Fibroblast of skin of right quadriceps (primary cell): ENCODE data around the gene TLK2.

ENCODE experiments used
- DNase-seq: peaks from one replicate; pipeline ENCODE4 v3.0.0-alpha.2; 2013

The TLK2 gene

GRCh38 chr17:62631086-62631935 lies 152.7 kb downstream of the TLK2 start:
- DNase-seq: no peak

DNA sequence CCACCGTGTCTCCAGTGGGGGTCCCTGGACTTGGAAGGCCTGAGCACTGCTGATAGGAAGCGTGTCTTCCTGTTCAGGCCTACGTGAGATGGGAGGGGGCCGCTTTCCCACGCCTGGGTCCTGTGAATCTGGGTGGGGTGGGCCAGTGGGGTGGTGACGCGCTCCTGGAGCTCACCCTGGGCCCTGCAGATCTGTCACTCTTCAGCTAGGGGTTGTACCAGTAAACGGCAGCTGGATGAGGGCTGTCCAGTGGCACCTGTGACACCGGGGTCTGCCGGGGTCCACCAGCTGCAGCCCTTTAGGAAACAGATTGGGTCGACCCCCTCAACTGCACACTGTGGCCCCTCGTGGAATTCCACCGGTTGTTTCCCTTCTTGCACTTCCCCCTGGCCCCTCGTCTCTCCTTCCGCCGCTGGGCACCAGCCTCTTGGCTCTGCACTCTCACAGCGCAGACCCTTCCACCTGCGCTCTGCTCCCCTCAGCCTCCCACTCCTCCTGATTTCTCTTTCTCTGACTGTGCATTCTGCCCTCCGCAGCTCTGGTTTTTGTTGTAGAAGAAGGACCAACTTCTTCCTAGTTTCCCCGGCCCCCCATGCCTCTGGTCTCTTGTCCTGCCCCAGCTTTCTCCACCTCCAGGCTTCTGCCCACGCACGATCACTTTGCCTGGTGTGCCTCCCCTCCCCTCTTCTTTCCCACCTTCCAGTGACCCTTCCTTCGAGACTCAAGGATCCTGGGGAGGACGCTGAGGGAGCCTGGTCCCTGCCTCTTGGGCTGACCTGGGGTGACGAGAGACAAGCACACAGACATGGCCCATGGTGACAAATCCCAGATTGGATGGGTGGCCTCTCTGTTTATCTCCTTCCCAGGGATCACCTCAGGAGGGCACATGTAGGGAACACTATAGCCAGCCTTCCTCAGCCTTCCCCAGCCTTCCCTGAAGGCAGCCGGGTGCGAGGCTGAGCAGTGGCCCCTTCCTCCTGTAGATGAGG lies 153.6 kb downstream of the TLK2 start:
- no peak for DNase-seq

- no peak for DNase-seq
Measured at GRCh38 chr17:62637809-62638208, 159.2 kb downstream of the TLK2 start.

GRCh38 chr17:62641153-62641552 lies 162.5 kb downstream of the TLK2 start:
- no peak for DNase-seq

DNA sequence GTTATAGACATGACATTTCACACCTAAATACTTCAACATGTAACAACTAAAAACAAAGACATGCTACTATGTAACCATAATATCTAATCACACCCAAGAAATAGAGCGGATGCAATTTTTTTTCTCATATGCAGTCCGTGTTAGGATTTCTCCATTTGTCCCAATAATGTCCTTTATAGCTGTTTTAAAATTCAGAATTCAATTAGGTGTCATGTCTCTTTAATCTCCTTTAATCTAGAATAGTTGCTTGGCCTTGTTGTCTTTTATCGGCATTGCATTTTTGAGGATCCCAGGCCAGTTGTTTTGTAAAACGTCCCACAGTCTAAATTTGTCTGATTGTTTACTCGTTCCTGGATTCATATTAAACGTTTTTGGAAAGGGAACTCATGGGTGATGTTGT lies 163.3 kb downstream of the TLK2 start:
- no peak for DNase-seq

DNA sequence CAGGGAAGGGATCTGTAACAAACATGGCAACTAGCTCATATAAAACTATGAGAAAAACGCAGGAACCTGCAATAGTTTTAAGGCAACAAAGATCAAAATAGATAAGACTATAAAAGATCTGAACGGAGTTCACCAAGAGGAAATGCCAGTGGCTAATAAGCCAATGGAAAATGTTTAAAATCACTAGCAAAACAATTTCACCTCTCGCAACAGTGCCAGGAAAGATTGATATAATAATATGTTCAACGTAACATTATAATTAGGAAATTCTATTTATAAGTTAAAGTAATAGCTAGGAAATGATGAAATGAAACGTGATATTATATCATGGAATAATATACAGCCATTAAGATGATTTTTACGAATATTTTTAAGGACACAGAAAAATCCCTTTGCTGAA lies 164.9 kb downstream of the TLK2 start:
- no peak for DNase-seq

- no peak for DNase-seq
Measured at GRCh38 chr17:62644487-62645173, 166.0 kb downstream of the TLK2 start.

DNA sequence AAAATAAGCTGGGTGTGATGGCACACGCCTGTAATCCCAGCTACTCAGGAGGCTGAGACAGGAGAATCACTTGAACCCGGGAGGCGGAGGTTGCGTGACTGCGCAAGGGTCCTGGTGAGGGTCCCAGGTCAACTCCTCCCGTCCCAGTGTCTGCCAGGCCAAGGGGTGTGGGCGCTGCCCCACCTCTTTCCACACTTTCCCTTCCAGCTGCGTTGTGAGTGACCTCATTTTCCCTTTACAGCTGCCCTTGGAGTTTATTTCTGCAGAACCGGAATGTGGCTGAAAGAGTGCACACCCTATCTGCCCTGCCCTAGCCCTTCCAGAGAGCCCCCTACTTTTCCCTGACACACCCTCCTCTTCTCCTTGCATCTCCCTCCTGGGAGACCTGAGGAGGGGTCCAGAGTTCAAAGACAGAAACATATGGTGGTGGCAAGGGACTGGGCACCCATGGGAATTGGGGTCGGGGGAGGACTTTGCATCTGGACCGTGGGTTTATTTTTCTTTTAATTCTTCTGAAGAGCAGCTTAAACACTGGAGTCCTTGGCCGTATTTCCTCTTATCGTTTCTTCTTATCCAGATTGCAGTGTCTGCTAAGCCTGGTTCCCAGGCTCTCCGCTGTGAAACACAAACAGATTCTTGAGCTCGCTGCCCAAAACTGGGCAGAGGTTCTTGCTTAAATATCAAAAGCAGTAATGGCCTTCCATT lies 169.8 kb downstream of the TLK2 start:
- no peak for DNase-seq

GRCh38 chr17:62648956-62649294 lies 170.3 kb downstream of the TLK2 start:
- DNase-seq: no peak

DNA sequence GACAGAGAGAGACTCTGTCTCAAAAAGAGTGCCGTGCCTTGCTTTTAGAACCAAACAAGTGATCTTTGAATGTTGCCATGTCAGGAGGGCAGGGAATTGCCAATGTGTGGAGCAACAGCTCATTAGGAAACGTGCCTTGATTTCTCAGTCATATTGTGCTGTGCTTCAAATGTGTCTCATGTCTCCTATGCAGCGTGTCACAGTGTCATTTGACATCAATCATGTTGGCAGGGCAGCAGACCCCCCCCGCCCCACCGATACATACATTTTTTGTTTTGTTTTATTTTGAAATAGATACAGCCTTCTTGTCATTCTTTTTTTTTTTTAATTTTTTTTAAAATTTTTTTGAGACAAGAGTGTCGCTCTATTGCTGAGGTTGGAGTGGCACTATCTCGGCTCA lies 170.9 kb downstream of the TLK2 start:
- DNase-seq: no peak

DNA sequence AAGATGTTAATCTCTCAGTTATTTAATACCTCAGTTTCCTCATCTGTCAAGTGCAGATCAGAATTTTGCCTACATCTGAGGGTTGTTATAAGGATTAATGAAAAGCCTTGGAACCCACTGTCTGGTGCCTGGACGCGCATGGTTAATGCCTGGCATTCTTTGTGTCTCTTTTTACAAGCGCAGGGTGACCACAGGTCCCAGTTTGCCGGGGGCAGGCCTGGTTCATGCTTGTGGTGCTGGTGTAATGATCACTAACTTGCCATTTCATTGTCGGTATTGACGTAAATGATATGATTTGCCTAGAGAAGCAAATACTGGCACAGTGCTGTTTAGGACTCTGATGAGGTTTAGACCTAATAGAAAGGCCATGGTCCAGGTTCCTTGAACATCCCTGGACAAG lies 172.0 kb downstream of the TLK2 start:
- no peak for DNase-seq

DNA sequence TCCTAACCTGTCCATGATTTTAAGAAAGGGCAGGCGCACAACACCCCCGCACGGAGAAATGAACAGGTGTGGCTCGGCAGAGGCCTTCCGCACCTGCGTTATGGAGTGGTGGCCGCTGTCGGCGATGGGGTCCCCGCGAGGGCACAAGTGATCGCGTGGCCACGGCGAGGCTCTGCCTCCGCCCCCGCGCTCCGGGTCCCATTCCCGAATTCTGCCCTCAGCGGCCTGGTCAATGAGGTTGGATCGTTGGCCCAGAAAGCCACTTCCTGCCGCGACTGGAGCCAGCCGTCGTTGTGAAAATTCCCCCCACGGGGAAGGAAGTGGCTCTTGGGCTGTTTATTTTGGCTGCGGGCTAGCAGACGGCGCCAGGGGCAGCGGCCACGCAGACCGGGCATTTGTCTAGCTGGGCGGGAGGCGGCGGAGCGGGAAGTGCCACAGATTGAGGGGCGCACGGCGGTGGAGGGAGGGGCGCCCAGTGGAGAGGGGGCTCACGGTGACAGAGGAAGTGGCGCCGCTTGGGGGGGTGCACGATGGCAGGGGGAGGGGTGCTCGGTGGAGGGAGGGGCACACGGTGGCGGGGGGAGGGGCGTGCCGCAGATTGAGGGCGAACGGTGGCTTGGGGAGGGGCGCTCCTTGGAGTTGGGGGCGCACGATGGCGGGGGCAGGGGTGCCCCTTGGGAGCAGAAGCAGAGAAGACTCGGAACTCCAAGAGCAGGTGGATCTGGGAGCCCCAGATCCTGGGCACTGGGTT lies 173.8 kb downstream of the TLK2 start:
- DNase-seq: peak; percentile 61

DNA sequence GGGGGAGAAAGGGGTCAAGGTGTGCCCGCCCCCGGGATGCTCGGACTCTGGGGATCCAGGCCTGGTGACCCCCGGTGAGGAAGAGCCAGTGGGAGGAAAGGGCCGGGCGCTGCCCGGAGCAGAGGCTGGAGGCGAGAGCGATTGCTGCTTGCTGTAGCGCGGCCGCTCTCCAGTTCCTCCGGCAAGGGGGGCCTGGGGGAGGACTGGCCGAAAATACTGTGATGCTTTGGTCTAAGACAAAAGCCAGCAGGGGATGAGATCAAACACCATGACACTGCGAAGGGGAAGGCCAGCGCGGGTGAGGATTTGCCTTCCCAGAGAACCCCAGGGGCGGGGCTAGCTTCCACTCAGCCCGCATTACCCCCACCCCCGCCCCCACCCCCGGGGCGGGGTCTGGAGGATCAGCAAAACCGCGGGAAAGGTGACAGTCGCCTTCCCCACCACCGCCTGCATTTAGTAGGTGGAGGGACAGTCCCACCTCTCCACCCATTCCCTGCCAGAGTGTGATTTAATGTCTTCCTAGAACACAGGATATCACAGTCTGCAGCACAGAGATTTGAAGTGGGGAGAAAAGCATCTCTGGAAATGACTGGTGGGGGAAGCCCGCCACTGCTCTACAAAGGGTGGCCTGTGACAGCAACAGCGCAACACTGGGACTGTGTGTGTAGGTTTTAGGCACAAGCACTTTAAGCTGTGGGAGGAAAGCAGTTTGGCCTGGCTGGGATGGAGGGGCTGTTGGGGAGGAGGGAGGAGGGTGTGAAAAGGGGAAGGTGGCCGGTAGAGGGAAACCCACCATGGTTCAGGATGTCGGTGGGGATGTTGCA lies 174.6 kb downstream of the TLK2 start:
- DNase-seq: peak; percentile 44

GRCh38 chr17:62653826-62654761 lies 175.5 kb downstream of the TLK2 start:
- no peak for DNase-seq

GRCh38 chr17:62655656-62656055 lies 177.0 kb downstream of the TLK2 start:
- no peak for DNase-seq

DNA sequence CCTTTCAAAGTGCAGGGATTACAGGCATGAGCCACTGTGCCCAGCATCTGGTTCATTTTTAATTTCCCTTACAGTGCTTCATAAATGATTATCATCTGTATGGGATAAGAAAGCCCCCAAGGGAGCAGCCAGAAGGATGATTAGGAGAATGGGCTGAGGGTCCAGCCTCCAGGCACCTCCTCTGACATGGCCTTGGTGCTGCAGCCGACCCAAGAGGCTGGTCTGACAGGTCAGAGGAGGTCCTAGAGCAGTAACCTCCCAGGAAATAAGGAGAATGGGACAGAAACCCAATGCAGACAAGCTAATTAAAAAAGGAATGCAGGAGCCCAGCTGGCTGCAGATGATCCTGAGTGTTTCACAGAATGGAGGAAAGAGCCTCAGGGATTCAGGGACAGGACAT lies 177.8 kb downstream of the TLK2 start:
- no peak for DNase-seq

- DNase-seq: no peak
Measured at GRCh38 chr17:62657145-62657665, 178.6 kb downstream of the TLK2 start.

DNA sequence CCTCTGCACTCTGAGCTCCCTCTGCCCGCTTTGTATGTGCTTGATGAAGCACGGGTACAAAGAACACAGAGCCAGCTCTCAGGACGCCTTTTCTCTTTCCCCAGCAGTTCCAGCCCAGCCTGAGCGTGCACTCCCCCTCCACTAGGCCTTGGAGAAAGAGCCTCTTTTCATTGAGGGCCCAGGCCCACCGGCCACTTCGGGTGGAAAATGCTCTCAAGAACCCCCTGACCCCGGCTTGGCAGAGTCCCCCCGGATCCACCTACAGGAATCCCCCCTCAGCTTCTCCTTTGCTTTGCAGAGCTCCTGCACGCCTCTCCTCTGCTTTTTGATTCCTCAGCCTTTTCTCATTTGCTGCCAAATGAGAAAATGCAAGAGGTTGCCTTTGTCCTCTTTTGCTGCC lies 179.1 kb downstream of the TLK2 start:
- no peak for DNase-seq

DNA sequence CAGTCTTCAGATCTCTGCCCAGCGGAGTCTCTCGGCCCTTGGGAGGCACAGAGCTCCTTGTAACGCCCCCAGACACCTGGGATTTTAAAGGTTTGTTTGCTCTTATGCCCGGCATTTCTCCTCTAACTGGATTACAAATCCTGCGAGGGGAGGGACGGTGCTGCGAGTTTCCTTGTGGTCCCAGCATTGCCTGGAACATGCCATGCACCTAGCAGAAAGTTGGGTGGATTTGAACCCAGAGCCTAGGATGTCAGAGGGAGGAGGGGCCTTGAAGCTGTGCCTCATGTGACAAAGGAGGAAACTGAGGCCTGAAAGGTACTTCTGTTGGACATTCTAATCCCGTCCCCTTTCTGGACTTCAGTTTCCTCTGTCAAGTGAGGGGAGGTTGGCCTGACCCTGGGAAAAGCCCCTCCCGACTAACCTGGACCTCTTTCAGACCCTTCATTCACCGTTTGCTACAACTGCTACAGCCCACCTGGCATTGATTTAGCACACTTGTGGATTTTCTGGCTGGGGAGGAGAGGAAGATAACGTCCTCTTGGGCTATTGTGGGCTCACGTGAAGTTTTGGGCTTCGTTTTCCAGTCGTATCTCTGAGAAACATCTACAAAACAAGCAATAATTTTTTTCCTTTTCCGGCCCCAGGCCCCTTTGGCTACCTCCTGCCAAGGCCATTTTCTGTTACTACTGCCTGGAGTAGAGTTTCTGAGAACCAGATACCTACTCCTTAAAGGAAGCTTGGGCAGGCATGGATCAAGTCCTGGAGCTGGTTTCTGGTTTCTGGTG lies 179.7 kb downstream of the TLK2 start:
- no peak for DNase-seq
